H1 (cell line): Measurements from ENCODE around the gene RAPGEF1. TPM values are rescaled to one million over a fixed set of nuclear protein-coding genes. Genes with fewer than 3 reads are reported as not detected.

Experiments used
- polyA plus RNA-seq, 7 experiments: library from polyadenylated mRNA; depleted of rRNA in 3 of 7; stranded (reverse) in 5 of 7; unstranded in 2 of 7; fragments of >200 nt in 5 of 7; fragments of 200-250 nt in 2 of 7; gene quantifications; 1 replicate in 5 of 7; 2 replicates in 1 of 7; 4 replicates in 1 of 7; pipeline versions ENCODE4 v1.2.1 to v1.2.3, GENCODE V29; 2011 to 2013; ENCODE audit warnings: missing spikeins in 2 of 7, mixed read lengths in 2 of 7
- total RNA-seq: library from RNA; stranded (reverse); fragmentation: NEBNext Ultra II Directional; extraction: Animal tissue kit (Norgen Biotek cat#: 25700); gene quantifications from 2 replicates; pipeline ENCODE4 v1.2.1, GENCODE V29; 2021
- TF ChIP-seq, protein P1 (sequence below): fragments of 300-600 bp; sonication (generic); IDR thresholded peaks from 2 replicates; pipeline ENCODE4 v1.7.1; 2012; ENCODE audit warnings: low read length, moderate library complexity, mild to moderate bottlenecking, inconsistent platforms; ENCODE audit not compliant: insufficient replicate concordance

The RAPGEF1 gene
- total and polyA plus RNA-seq, 2 of the 8 experiments (the other 6 are each of a cell fraction or from before 2014, with no cell fraction given): 29.7 to 78.9 TPM

DNA sequence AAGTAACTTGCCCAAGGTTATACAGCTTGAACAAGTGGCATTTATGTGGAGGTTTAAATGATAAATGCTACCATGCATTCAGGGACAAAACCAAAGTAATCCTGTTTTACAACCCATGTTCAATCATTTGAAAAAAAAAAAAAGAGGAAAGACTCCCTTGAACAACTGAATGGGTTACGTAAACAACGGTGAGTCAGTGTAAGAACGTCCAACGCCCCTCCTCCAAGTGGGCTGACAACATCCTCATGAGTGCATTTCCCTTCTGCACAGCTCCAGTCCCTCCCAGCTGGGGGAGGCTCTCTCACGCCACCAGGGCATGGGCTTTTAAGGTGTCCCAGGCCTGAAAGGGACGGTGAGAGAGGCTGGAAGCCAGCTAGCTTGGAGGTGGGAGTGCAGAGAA lies 104.6 kb downstream of the RAPGEF1 start (continued):
- TF ChIP-seq, protein P1, sequence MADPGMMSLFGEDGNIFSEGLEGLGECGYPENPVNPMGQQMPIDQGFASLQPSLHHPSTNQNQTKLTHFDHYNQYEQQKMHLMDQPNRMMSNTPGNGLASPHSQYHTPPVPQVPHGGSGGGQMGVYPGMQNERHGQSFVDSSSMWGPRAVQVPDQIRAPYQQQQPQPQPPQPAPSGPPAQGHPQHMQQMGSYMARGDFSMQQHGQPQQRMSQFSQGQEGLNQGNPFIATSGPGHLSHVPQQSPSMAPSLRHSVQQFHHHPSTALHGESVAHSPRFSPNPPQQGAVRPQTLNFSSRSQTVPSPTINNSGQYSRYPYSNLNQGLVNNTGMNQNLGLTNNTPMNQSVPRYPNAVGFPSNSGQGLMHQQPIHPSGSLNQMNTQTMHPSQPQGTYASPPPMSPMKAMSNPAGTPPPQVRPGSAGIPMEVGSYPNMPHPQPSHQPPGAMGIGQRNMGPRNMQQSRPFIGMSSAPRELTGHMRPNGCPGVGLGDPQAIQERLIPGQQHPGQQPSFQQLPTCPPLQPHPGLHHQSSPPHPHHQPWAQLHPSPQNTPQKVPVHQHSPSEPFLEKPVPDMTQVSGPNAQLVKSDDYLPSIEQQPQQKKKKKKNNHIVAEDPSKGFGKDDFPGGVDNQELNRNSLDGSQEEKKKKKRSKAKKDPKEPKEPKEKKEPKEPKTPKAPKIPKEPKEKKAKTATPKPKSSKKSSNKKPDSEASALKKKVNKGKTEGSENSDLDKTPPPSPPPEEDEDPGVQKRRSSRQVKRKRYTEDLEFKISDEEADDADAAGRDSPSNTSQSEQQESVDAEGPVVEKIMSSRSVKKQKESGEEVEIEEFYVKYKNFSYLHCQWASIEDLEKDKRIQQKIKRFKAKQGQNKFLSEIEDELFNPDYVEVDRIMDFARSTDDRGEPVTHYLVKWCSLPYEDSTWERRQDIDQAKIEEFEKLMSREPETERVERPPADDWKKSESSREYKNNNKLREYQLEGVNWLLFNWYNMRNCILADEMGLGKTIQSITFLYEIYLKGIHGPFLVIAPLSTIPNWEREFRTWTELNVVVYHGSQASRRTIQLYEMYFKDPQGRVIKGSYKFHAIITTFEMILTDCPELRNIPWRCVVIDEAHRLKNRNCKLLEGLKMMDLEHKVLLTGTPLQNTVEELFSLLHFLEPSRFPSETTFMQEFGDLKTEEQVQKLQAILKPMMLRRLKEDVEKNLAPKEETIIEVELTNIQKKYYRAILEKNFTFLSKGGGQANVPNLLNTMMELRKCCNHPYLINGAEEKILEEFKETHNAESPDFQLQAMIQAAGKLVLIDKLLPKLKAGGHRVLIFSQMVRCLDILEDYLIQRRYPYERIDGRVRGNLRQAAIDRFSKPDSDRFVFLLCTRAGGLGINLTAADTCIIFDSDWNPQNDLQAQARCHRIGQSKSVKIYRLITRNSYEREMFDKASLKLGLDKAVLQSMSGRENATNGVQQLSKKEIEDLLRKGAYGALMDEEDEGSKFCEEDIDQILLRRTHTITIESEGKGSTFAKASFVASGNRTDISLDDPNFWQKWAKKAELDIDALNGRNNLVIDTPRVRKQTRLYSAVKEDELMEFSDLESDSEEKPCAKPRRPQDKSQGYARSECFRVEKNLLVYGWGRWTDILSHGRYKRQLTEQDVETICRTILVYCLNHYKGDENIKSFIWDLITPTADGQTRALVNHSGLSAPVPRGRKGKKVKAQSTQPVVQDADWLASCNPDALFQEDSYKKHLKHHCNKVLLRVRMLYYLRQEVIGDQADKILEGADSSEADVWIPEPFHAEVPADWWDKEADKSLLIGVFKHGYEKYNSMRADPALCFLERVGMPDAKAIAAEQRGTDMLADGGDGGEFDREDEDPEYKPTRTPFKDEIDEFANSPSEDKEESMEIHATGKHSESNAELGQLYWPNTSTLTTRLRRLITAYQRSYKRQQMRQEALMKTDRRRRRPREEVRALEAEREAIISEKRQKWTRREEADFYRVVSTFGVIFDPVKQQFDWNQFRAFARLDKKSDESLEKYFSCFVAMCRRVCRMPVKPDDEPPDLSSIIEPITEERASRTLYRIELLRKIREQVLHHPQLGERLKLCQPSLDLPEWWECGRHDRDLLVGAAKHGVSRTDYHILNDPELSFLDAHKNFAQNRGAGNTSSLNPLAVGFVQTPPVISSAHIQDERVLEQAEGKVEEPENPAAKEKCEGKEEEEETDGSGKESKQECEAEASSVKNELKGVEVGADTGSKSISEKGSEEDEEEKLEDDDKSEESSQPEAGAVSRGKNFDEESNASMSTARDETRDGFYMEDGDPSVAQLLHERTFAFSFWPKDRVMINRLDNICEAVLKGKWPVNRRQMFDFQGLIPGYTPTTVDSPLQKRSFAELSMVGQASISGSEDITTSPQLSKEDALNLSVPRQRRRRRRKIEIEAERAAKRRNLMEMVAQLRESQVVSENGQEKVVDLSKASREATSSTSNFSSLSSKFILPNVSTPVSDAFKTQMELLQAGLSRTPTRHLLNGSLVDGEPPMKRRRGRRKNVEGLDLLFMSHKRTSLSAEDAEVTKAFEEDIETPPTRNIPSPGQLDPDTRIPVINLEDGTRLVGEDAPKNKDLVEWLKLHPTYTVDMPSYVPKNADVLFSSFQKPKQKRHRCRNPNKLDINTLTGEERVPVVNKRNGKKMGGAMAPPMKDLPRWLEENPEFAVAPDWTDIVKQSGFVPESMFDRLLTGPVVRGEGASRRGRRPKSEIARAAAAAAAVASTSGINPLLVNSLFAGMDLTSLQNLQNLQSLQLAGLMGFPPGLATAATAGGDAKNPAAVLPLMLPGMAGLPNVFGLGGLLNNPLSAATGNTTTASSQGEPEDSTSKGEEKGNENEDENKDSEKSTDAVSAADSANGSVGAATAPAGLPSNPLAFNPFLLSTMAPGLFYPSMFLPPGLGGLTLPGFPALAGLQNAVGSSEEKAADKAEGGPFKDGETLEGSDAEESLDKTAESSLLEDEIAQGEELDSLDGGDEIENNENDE: no peak
